ENCODE measurements around the gene ZNF81.
"Not testable (repeated sequence)": the region's sequence is repeated elsewhere in the genome, so short reads cannot be mapped to it uniquely, and the experiment has no call there.

The ZNF81 gene

GRCh38 chrX:47836164-47837072 is at the start of gene ZNF81:
ZNF81 (plus strand) TSS chrX:47836902; CDS start chrX:47846268, 9,366 bp downstream.
- peak; percentile 84 to 90 for DNase-seq

GRCh38 chrX:47796433-47796906 is 40.2 kb upstream of the ZNF81 start:
- DNase-seq = no peak

- no peak for DNase-seq
Observed at GRCh38 chrX:47797084-47797483, 39.6 kb upstream of the ZNF81 start.

- DNase-seq = no peak
Observed at GRCh38 chrX:47798861-47799260, 37.8 kb upstream of the ZNF81 start.

- no peak for DNase-seq
Observed at GRCh38 chrX:47802589-47802988, 34.1 kb upstream of the ZNF81 start.

- peak; percentile 56 to 57 for DNase-seq
Observed at GRCh38 chrX:47803103-47803502, 33.6 kb upstream of the ZNF81 start.

- no peak for DNase-seq
Observed at GRCh38 chrX:47804315-47804714, 32.4 kb upstream of the ZNF81 start.

GRCh38 chrX:47805844-47806243 is 30.9 kb upstream of the ZNF81 start:
- DNase-seq = not testable (repeated sequence)

- not testable (repeated sequence) for DNase-seq
Observed at GRCh38 chrX:47806415-47807271, 30.1 kb upstream of the ZNF81 start.

- DNase-seq = not testable (repeated sequence)
Observed at GRCh38 chrX:47807272-47807538, 29.5 kb upstream of the ZNF81 start.

- DNase-seq = no peak
Observed at GRCh38 chrX:47807548-47807947, 29.2 kb upstream of the ZNF81 start.

- no peak for DNase-seq
Observed at GRCh38 chrX:47808904-47809788, 27.6 kb upstream of the ZNF81 start.

GRCh38 chrX:47814851-47815250 is 21.9 kb upstream of the ZNF81 start:
- no peak for DNase-seq

GRCh38 chrX:47815901-47816845 is 20.5 kb upstream of the ZNF81 start:
- DNase-seq = no peak

GRCh38 chrX:47817421-47817820 is 19.3 kb upstream of the ZNF81 start:
- no peak for DNase-seq

GRCh38 chrX:47817897-47818296 is 18.8 kb upstream of the ZNF81 start:
- DNase-seq = no peak

- DNase-seq = no peak
Observed at GRCh38 chrX:47828984-47829383, 7.7 kb upstream of the ZNF81 start.

- DNase-seq = peak; percentile 0 to 2
Observed at GRCh38 chrX:47831788-47832187, 4.9 kb upstream of the ZNF81 start.

- no peak for DNase-seq
Observed at GRCh38 chrX:47838361-47838760, 1.7 kb downstream of the ZNF81 start.

GRCh38 chrX:47840111-47840510 is 3.4 kb downstream of the ZNF81 start:
- no peak for DNase-seq

- no peak for DNase-seq
Observed at GRCh38 chrX:47843363-47843762, 6.7 kb downstream of the ZNF81 start.

GRCh38 chrX:47844117-47844516 is 7.4 kb downstream of the ZNF81 start:
- no peak for DNase-seq

Data from SHP77 (cell line).